Germinal center (tissue), 1 donor: ENCODE results near the gene BFAR.
A peak's percentile ranks its signal among the peaks of the same experiment; 100 is the strongest.
"Not testable (repeated sequence)": the region's sequence is repeated elsewhere in the genome, so short reads cannot be mapped to it uniquely, and the experiment has no call there.

Source experiments
- DNase-seq: peaks from one replicate; pipeline ENCODE4 v3.0.0; 2012; ENCODE audit warnings: mixed read lengths, low spot score

Gene BFAR

GRCh38 chr16:14632693-14633569 lies at the start of gene BFAR:
Gene BFAR, plus strand, starts transcription at chr16:14632951. Its CDS starts 11,396 bp downstream, at chr16:14644347.
- DNase-seq = peak; percentile 97

- no peak for DNase-seq
Observed at GRCh38 chr16:14585287-14585686, 47.5 kb upstream of the BFAR start.

GRCh38 chr16:14586637-14587305 lies 46.0 kb upstream of the BFAR start:
- peak; percentile 33 for DNase-seq

GRCh38 chr16:14600164-14600563 lies 32.6 kb upstream of the BFAR start:
- DNase-seq = no peak

- no peak for DNase-seq
Observed at GRCh38 chr16:14602443-14602963, 30.2 kb upstream of the BFAR start.

- no peak for DNase-seq
Observed at GRCh38 chr16:14606102-14606501, 26.6 kb upstream of the BFAR start.

- peak; percentile 50 for DNase-seq
Observed at GRCh38 chr16:14608111-14608566, 24.6 kb upstream of the BFAR start.

- no peak for DNase-seq
Observed at GRCh38 chr16:14608604-14609003, 24.1 kb upstream of the BFAR start.

GRCh38 chr16:14609716-14610115 lies 23.0 kb upstream of the BFAR start:
- no peak for DNase-seq

- DNase-seq = no peak
Observed at GRCh38 chr16:14611660-14612059, 21.1 kb upstream of the BFAR start.

GRCh38 chr16:14613991-14614390 lies 18.8 kb upstream of the BFAR start:
- no peak for DNase-seq

GRCh38 chr16:14616280-14616679 lies 16.5 kb upstream of the BFAR start:
- DNase-seq = no peak

- DNase-seq = no peak
Observed at GRCh38 chr16:14618566-14618965, 14.2 kb upstream of the BFAR start.

- no peak for DNase-seq
Observed at GRCh38 chr16:14627078-14627477, 5.7 kb upstream of the BFAR start.

GRCh38 chr16:14628806-14629611 lies 3.7 kb upstream of the BFAR start:
- no peak for DNase-seq

GRCh38 chr16:14629612-14629918 lies 3.2 kb upstream of the BFAR start:
- DNase-seq = peak; percentile 23

- DNase-seq = peak; percentile 98
Observed at GRCh38 chr16:14629919-14630619, 2.7 kb upstream of the BFAR start, which contains the start of gene PARN. Gene PARN, minus strand, starts transcription at chr16:14630260. Its CDS starts 135 bp downstream, at chr16:14630125.

- not testable (repeated sequence) for DNase-seq
Observed at GRCh38 chr16:14630620-14631330, 2.0 kb upstream of the BFAR start.

- DNase-seq = no peak
Observed at GRCh38 chr16:14634389-14634725, 1.6 kb downstream of the BFAR start.

- no peak for DNase-seq
Observed at GRCh38 chr16:14635395-14636165, 2.8 kb downstream of the BFAR start.
